ENCODE data around the gene FRA10AC1. TPM values are rescaled to one million over a fixed set of nuclear protein-coding genes. Genes with fewer than 3 reads are reported as not detected.

FRA10AC1 gene
- total RNA-seq, 1 experiment from 2014 or later = 2.5 TPM

- no peak for DNase-seq (ENCODE audit: low read depth)
Observed at GRCh38 chr10:93630625-93631557, 71.5 kb downstream of the FRA10AC1 start.

GRCh38 chr10:93629647-93630305 is 72.6 kb downstream of the FRA10AC1 start:
- DNase-seq (ENCODE audit: low read depth) = no peak

GRCh38 chr10:93628858-93629257 is 73.5 kb downstream of the FRA10AC1 start:
- DNase-seq (ENCODE audit: low read depth) = no peak

GRCh38 chr10:93622942-93623341 is 79.5 kb downstream of the FRA10AC1 start:
- DNase-seq (ENCODE audit: low read depth) = no peak

GRCh38 chr10:93620925-93621324 is 81.5 kb downstream of the FRA10AC1 start:
- no peak for DNase-seq (ENCODE audit: low read depth)

Other genes with a start within 250 kb of the FRA10AC1 start
- 124 and 132 TPM in 2 replicates for gene MYOF, start 220.3 kb downstream of the FRA10AC1 start, total RNA-seq (2014; rRNA removed; shearing (Covaris generic))
- 98.9 and 128 TPM in 2 replicates for gene CEP55, start 206.0 kb downstream of the FRA10AC1 start, total RNA-seq (2014; rRNA removed; shearing (Covaris generic))
- gene FFAR4, start 135.9 kb downstream of the FRA10AC1 start, total RNA-seq (2014; rRNA removed; shearing (Covaris generic)) = not detected in 2 replicates
- not detected in 2 replicates for gene RBP4, start 101.4 kb downstream of the FRA10AC1 start, total RNA-seq (2014; rRNA removed; shearing (Covaris generic))
- gene PDE6C, start 90.1 kb downstream of the FRA10AC1 start, total RNA-seq (2014; rRNA removed; shearing (Covaris generic)) = not detected in 2 replicates
- gene LGI1, start 55.3 kb upstream of the FRA10AC1 start, total RNA-seq (2014; rRNA removed; shearing (Covaris generic)) = not detected in 2 replicates
- gene SLC35G1, start 191.4 kb upstream of the FRA10AC1 start, total RNA-seq (2014; rRNA removed; shearing (Covaris generic)) = 8.5 and 10.3 TPM in 2 replicates